MCF 10A (cell line): ENCODE measurements around the gene PACSIN2. TPM values are rescaled to one million over a fixed set of nuclear protein-coding genes. Genes with fewer than 3 reads are reported as not detected.

Experiments used
- BruUV-seq: library from RNA; stranded (reverse); fragments of 400-500 nt; replicated peaks from 2 replicates; lab custom pipeline; 2021; lab: Mats Ljungman, UMichigan
- CTCF ChIA-PET: fragments of 300-600 bp; sonication (Branson Sonifier 250); formaldehyde crosslinking; extraction: SDS; loops from one replicate; lab custom pipeline; 2021; ENCODE audit warnings: antibody characterized with exemption, inconsistent platforms; lab: Yijun Ruan, JAX
- POLR2A ChIA-PET: fragments of 300-600, 350-650 bp; sonication (Branson Sonifier 250); formaldehyde crosslinking; extraction: SDS; loops from one replicate; lab custom pipeline; 2020; ENCODE audit warnings: antibody characterized with exemption, inconsistent platforms; lab: Yijun Ruan, JAX
- DNase-seq: peaks from one replicate; pipeline ENCODE4 v3.0.0-alpha.2; 2018; ENCODE audit not compliant: unreplicated experiment
- H3K27ac Mint-ChIP-seq: one replicate; pipeline ENCODE4 v1.8.0; 2022; ENCODE audit warnings: mild to moderate bottlenecking, low read depth, mixed read lengths; ENCODE audit not compliant: unreplicated experiment
- H3K27me3 Mint-ChIP-seq: one replicate; pipeline ENCODE4 v1.8.0; 2022; ENCODE audit warnings: mixed read lengths; ENCODE audit not compliant: insufficient read depth, unreplicated experiment
- H3K36me3 Mint-ChIP-seq: one replicate; pipeline ENCODE4 v1.8.0; 2022; ENCODE audit warnings: mild to moderate bottlenecking, moderate library complexity, mixed read lengths; ENCODE audit not compliant: insufficient read depth, unreplicated experiment
- H3K4me1 Mint-ChIP-seq: one replicate; pipeline ENCODE4 v1.8.0; 2022; ENCODE audit warnings: mixed read lengths; ENCODE audit not compliant: insufficient read depth, unreplicated experiment
- H3K4me3 Mint-ChIP-seq: one replicate; pipeline ENCODE4 v1.8.0; 2022; ENCODE audit warnings: mild to moderate bottlenecking, moderate library complexity, mixed read lengths; ENCODE audit not compliant: unreplicated experiment
- H3K9me3 Mint-ChIP-seq: one replicate; pipeline ENCODE4 v1.8.0; 2022; ENCODE audit warnings: mixed read lengths; ENCODE audit not compliant: unreplicated experiment
- CTCF ChIP-seq: fragments of 200-600 bp; IDR thresholded peaks from one replicate; pipeline ENCODE4 v1.8.0; 2022; ENCODE audit warnings: antibody characterized with exemption, mild to moderate bottlenecking; ENCODE audit not compliant: unreplicated experiment
- intact Hi-C: fragments of 100-400 bp; cut with micrococcal nuclease; formaldehyde crosslinking; loops from 2 replicates; pipeline ENCODE4 v1.14.1; 2022
- total RNA-seq: library from RNA; stranded (reverse); gene quantifications from 2 replicates; pipeline ENCODE4 v1.2.3, GENCODE V29; 2022

Gene PACSIN2
- total RNA-seq, 1 experiment from 2014 or later, result 67.3 TPM

DNA sequence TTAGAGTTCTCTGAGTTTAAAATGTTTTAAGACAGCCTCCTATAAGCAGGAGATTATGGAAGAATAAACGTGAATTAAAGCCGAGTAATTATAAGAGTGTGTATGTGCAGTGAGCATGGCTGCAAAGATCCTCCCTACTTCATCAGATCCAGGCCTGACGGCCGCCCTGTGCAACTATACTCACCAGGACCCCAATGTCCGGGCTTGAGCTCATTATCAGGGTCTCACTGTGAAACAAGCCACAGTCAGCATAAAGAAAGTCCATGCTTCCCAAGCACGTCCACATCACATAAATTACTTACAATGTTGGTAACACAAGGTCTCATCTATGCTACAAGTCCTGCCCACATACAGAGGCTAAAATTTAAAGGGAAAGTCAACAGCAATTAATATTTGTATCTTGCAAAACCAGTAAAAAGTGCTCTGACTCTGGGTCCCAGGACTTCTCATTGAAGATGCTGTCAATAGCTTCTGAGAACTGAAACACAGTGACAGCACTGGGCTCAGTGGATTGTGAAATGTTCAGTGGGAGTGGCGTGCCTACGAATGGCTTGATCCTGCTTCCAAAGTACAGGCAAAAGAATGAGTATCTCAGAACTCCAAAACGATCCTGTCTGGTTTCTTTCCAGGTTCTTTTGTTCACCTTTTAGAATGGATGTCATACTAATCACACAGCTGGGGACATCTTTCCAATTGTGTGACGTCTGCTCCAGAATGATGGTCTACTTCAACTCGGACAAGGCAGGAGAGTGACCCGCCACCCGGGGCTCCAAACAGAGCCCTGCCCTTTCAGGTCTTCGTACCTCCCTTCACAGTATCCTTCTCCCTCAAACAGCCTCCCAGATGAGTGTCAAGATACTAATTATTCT lies 85.7 kb downstream of the PACSIN2 start:
- H3K9me3 Mint-ChIP-seq, result no peaks in the 10 kb centered on the region
- no TSS peak for BruUV-seq
- no peaks in the 10 kb centered on the region for H3K27me3 Mint-ChIP-seq
- H3K4me3 Mint-ChIP-seq, result no peak overlapping the region
- ChIA-PET POLR2A (interaction anchor here (0.6 to 2.0 kb wide), 7 partner anchors 8 to 30 kb away, joined by 3 to 7 read pairs (median 4); no protein-coding TSS in a partner anchor), CTCF (interaction anchor here (0.6 to 1.2 kb wide), 5 partner anchors 9 to 147 kb away, joined by 3 to 4 read pairs (median 3); no protein-coding TSS in a partner anchor)
- peaks cover 52% of the 10 kb centered on the region for H3K4me1 Mint-ChIP-seq
- no peak for TF ChIP-seq CTCF
- no peaks in the 10 kb centered on the region for H3K36me3 Mint-ChIP-seq
- DNase-seq, result no peak
- peak overlapping the region; percentile 31 for H3K27ac Mint-ChIP-seq
- intact Hi-C loops, result no loop called here

DNA sequence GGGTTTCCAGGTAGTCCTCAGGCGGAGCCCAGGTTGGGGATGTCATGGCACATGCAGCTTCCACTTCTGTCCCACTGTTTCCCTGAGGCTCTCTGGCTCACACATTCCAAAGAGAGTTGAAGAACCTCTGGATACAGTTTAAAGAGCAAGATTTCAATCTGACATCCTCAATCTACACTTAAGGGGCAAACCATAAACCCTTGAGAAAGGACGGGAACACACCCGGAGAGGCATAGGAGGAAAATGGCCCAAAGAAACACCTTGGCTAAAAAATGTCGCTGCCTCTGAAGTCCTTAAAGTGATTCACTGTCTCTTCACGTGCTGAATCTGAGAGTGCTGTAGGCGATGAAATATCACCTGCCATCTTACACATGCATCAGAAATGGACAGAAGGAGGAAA lies 87.0 kb downstream of the PACSIN2 start:
- H3K27me3 Mint-ChIP-seq, result no peaks in the 10 kb centered on the region
- POLR2A ChIA-PET, result interaction anchor here (1.1 to 1.4 kb wide), 3 partner anchors 7 to 32 kb away, joined by 3 to 4 read pairs (median 3); no protein-coding TSS in a partner anchor
- no peaks in the 10 kb centered on the region for H3K9me3 Mint-ChIP-seq
- intact Hi-C loops, result no loop called here
- no TSS peak for BruUV-seq
- H3K4me1 Mint-ChIP-seq, result peaks cover 44% of the 10 kb centered on the region
- no peak overlapping the region for H3K27ac Mint-ChIP-seq
- no peak overlapping the region for H3K4me3 Mint-ChIP-seq
- no peak for DNase-seq
- no peaks in the 10 kb centered on the region for H3K36me3 Mint-ChIP-seq
- CTCF ChIA-PET, result interaction anchor here (0.7 to 0.9 kb wide), 2 partner anchors 62 to 149 kb away, joined by 3 read pairs; no protein-coding TSS in a partner anchor
- TF ChIP-seq CTCF, result no peak

DNA sequence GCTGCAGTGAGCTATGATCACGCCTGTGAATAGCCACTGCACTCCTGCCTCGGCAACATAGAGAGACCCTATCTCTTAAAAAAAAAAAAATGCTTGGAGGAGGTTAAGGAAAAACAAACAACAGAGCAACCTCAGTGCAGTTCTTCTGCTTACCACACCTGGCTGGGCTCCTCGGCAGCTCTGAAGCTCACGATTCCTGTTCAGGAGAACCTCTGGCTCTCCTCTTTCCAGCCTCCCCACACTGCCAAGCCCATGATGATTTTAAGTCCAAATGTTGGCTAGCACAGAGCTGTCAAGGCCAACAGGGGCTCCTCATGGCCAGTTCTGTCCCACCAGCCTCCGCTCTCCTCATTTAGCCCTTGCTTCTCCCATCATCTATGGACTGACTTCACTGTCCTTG lies 88.2 kb downstream of the PACSIN2 start:
- ChIA-PET CTCF (no interaction called here), POLR2A (interaction anchor here (1.1 to 1.3 kb wide), 2 partner anchors 38 to 68 kb away, joined by 3 read pairs; no protein-coding TSS in a partner anchor)
- BruUV-seq, result no TSS peak
- Mint-ChIP-seq H3K36me3 (no peaks in the 10 kb centered on the region), H3K9me3 (no peaks in the 10 kb centered on the region), H3K27me3 (no peaks in the 10 kb centered on the region), H3K27ac (peak overlapping the region; percentile 80), H3K4me1 (peaks cover 48% of the 10 kb centered on the region), H3K4me3 (no peak overlapping the region)
- intact Hi-C loops, result no loop called here
- no peak for DNase-seq
- TF ChIP-seq CTCF, result no peak

DNA sequence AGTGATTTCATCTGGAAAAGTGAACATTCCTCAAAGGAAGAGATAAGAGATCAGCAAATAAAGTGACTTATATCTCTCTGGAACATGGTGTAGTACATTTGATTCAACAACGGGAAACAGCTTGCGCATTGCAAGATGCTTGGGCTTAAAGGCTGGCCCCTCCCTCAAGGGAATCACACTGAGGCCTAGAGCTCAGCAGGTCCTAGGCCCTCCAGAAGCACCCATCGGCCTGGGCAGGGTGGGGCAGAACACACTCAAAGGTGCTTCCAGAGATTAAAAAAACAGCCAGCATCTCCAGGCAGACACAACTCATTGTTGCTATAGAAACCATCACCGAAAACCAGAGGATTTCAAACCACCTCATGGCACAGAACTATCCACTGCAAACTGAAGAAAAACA lies 88.8 kb downstream of the PACSIN2 start:
- DNase-seq, result no peak

More for the DNA sequence above, 88.8 kb downstream of the PACSIN2 start:
- Mint-ChIP-seq H3K27me3 (no peaks in the 10 kb centered on the region), H3K4me1 (peaks cover 41% of the 10 kb centered on the region), H3K27ac (peak overlapping the region; percentile 80), H3K4me3 (no peak overlapping the region), H3K9me3 (no peaks in the 10 kb centered on the region), H3K36me3 (peaks cover 5% of the 10 kb centered on the region)
- intact Hi-C loops, result no loop called here
- BruUV-seq, result no TSS peak
- CTCF ChIA-PET, result no interaction called here
- POLR2A ChIA-PET, result interaction anchor here (1.3 kb wide), 1 partner anchor 39 kb away, joined by 3 read pairs; no protein-coding TSS in a partner anchor
- TF ChIP-seq CTCF, result no peak
